SK-N-SH (cell line): ENCODE data around the gene PCNX4. TPM values are rescaled to one million over a fixed set of nuclear protein-coding genes. Genes with fewer than 3 reads are reported as not detected.

Experiments used
- CTCF ChIA-PET: fragments of 300-600, 350-600 bp; formaldehyde crosslinking; extraction: SDS; loops from one replicate; lab custom pipeline; 2021; lab: Yijun Ruan, JAX
- POLR2A ChIA-PET: fragments of 350-600 bp; sonication (Branson Sonifier 250); formaldehyde crosslinking; extraction: SDS; loops from one replicate; lab custom pipeline; 2020; ENCODE audit warnings: antibody characterized with exemption, inconsistent platforms; lab: Yijun Ruan, JAX
- DNase-seq: peaks from one replicate; pipeline ENCODE4 v3.0.0; 2012
- H2AFZ ChIP-seq: fragments of 200-600 bp; sonication (generic); 2 replicates; pipeline ENCODE4 v1.8.1; 2016; ENCODE audit warnings: antibody characterized with exemption, mild to moderate bottlenecking, low read depth
- H3F3A ChIP-seq: fragments of 200-600 bp; sonication (generic); replicated peaks from 2 replicates; pipeline ENCODE3; 2016; ENCODE audit warnings: antibody characterized with exemption, mild to moderate bottlenecking; ENCODE audit not compliant: insufficient read depth
- H3K27ac ChIP-seq, 2 experiments: fragments of 200-500 bp in 1 of 2; fragments of 200-600 bp in 1 of 2; sonication (Bioruptor generic) in 1 of 2; sonication (generic), shearing (Covaris generic) in 1 of 2; 2 replicates each; pipeline versions ENCODE4 v1.5.1 to v1.6.1; 2014 to 2016; ENCODE audit warnings: low read depth in 2 of 2, inconsistent platforms in 1 of 2, low read length in 1 of 2, mild to moderate bottlenecking in 1 of 2, mixed read lengths in 1 of 2
- H3K27me3 ChIP-seq: fragments of 200-600 bp; sonication (generic), shearing (Covaris generic); 2 replicates; pipeline ENCODE4 v1.6.1; 2016; ENCODE audit warnings: mixed run types; ENCODE audit not compliant: insufficient read depth
- H3K36me3 ChIP-seq, 2 experiments: fragments of 200-500 bp in 1 of 2; fragments of 200-600 bp in 1 of 2; sonication (Bioruptor generic) in 1 of 2; sonication (generic) in 1 of 2; replicated peaks in 1 of 2; 2 replicates each; pipeline versions ENCODE3 to v1.5.1; 2014 to 2016; ENCODE audit warnings: low read length in 1 of 2, mild to moderate bottlenecking in 1 of 2; ENCODE audit not compliant: insufficient read depth in 2 of 2, control insufficient read depth in 1 of 2
- H3K4me1 ChIP-seq, 2 experiments: fragments of 200-500 bp in 1 of 2; fragments of 200-600 bp in 1 of 2; sonication (Bioruptor generic) in 1 of 2; sonication (generic), shearing (Covaris generic) in 1 of 2; 2 replicates each; pipeline versions ENCODE4 v1.5.1 to v1.6.1; 2014 to 2016; ENCODE audit warnings: low read depth in 1 of 2, low read length in 1 of 2, mixed run types in 1 of 2; ENCODE audit not compliant: insufficient read depth in 2 of 2, control insufficient read depth in 1 of 2
- H3K4me2 ChIP-seq: fragments of 200-600 bp; sonication (generic), shearing (Covaris generic); 2 replicates; pipeline ENCODE4 v1.6.1; 2017; ENCODE audit warnings: mixed run types
- H3K4me3 ChIP-seq, 2 experiments: fragments of 200-500 bp in 1 of 2; fragments of 200-600 bp in 1 of 2; sonication (Bioruptor generic) in 1 of 2; sonication (generic), shearing (Covaris generic) in 1 of 2; 2 replicates each; pipeline versions ENCODE4 v1.5.1 to v1.8.1; 2014 to 2016; ENCODE audit warnings: low read depth in 2 of 2, inconsistent platforms in 1 of 2, low read length in 1 of 2, mild to moderate bottlenecking in 1 of 2, mixed read lengths in 1 of 2, moderate library complexity in 1 of 2
- H3K79me2 ChIP-seq: fragments of 200-600 bp; sonication (generic); 2 replicates; pipeline ENCODE4 v1.8.1; 2017; ENCODE audit warnings: mild to moderate bottlenecking; ENCODE audit not compliant: insufficient read depth
- H3K9ac ChIP-seq: fragments of 200-600 bp; sonication (generic); 2 replicates; pipeline ENCODE4 v1.6.1; 2017; ENCODE audit warnings: mixed run types
- H3K9me2 ChIP-seq: fragments of 200-600 bp; sonication (generic); 2 replicates; pipeline ENCODE4 v1.6.1; 2017; ENCODE audit warnings: mixed run types
- H3K9me3 ChIP-seq: fragments of 200-600 bp; sonication (generic); 2 replicates; pipeline ENCODE4 v1.6.1; 2017; ENCODE audit warnings: mixed run types, mild to moderate bottlenecking, moderate library complexity
- H4K20me1 ChIP-seq: fragments of 200-600 bp; sonication (generic); 2 replicates; pipeline ENCODE4 v1.6.1; 2017; ENCODE audit warnings: mild to moderate bottlenecking, mixed run types; ENCODE audit not compliant: insufficient read depth
- CTCF ChIP-seq: fragments of 200-600 bp; sonication (generic); IDR thresholded peaks from 2 replicates; pipeline ENCODE4 v1.6.1; 2017; ENCODE audit warnings: antibody characterized with exemption, mild to moderate bottlenecking, moderate library complexity
- EP300 ChIP-seq, 2 experiments: IDR thresholded peaks; 2 replicates each; pipeline versions ENCODE4 v1.4.0 to v1.6.1; 2012; ENCODE audit warnings: borderline replicate concordance in 1 of 2, low read depth in 1 of 2, low read length in 1 of 2
- GATA2 ChIP-seq: sonication (generic); formaldehyde crosslinking; IDR thresholded peaks from 2 replicates; pipeline ENCODE4 v1.5.0; 2020; ENCODE audit warnings: mild to moderate bottlenecking, missing genetic modification reagents
- IRF3 ChIP-seq: fragments of 150-350 bp; IDR thresholded peaks from 2 replicates; pipeline ENCODE4 v1.6.1; 2016; ENCODE audit warnings: mild to moderate bottlenecking, low read depth, low read length
- MAX ChIP-seq: IDR thresholded peaks from 2 replicates; pipeline ENCODE4 v1.4.0; 2012; ENCODE audit warnings: low read depth
- MXI1 ChIP-seq: IDR thresholded peaks from 2 replicates; pipeline ENCODE4 v1.6.1; 2012; ENCODE audit warnings: mild to moderate bottlenecking, low read depth, low read length, improper control_type of control experiment
- NRF1 ChIP-seq: IDR thresholded peaks from 2 replicates; pipeline ENCODE4 v1.6.1; 2012; ENCODE audit warnings: low read depth, mild to moderate bottlenecking, low read length
- RAD21 ChIP-seq: IDR thresholded peaks from 2 replicates; pipeline ENCODE4 v1.6.1; 2012; ENCODE audit warnings: mild to moderate bottlenecking, low read length
- RFX5 ChIP-seq: IDR thresholded peaks from 2 replicates; pipeline ENCODE4 v1.6.1; 2012; ENCODE audit warnings: mild to moderate bottlenecking, improper control_type of control experiment, low read length
- SMC3 ChIP-seq: IDR thresholded peaks from 2 replicates; pipeline ENCODE4 v1.6.1; 2012; ENCODE audit warnings: low read depth, low read length, improper control_type of control experiment
- TCF12 ChIP-seq: IDR thresholded peaks from 2 replicates; pipeline ENCODE4 v1.4.0; 2012
- ZBTB33 ChIP-seq: IDR thresholded peaks from 2 replicates; pipeline ENCODE4 v1.4.0; 2012; ENCODE audit warnings: low read depth, borderline replicate concordance
- WGBS: methylation state at CpG from one replicate; pipeline ENCODE4 v1.1.6; 2017; ENCODE audit warnings: low lambda C conversion rate; 5-methylcytosine and 5-hydroxymethylcytosine counted together
- polyA plus RNA-seq, 3 experiments: library from polyadenylated mRNA; depleted of rRNA; stranded (reverse); fragments of >200 nt; gene quantifications; 2 replicates each; pipeline ENCODE4 v1.2.3, GENCODE V29; 2012

The PCNX4 gene
- polyA plus RNA-seq, 1 of the 3 experiments (the other 2 are of a cell fraction) = 21.1 TPM

- TF ChIP-seq CTCF (no peak), ZBTB33 (no peak), SMC3 (no peak)
Observed at GRCh38 chr14:60058087-60058486, 33.6 kb upstream of the PCNX4 start (continued).

- H3F3A ChIP-seq = no peaks in the 10 kb centered on the region
- H3K27ac ChIP-seq = no peak overlapping the region
- no peaks in the 10 kb centered on the region for H3K9me2 ChIP-seq
- WGBS = 69% methylated on average over 2 of the region's 2 CpGs
- H3K79me2 ChIP-seq = no peaks in the 10 kb centered on the region
- H2AFZ ChIP-seq = no peak overlapping the region
- H4K20me1 ChIP-seq = no peaks in the 10 kb centered on the region
- no peaks in the 10 kb centered on the region for H3K27me3 ChIP-seq
- H3K4me3 ChIP-seq = no peak overlapping the region
- POLR2A ChIA-PET = no interaction called here
- H3K9me3 ChIP-seq = no peaks in the 10 kb centered on the region; the same call in 1 of the 2 replicates
- no peaks in the 10 kb centered on the region for H3K4me1 ChIP-seq
- no peak for DNase-seq
- no peaks in the 10 kb centered on the region for H3K36me3 ChIP-seq
- no peak for TF ChIP-seq MAX
- no peak for TF ChIP-seq GATA2 (CRISPR knock-in tag)
- TF ChIP-seq IRF3 = no peak
- no peak for TF ChIP-seq RFX5
- TF ChIP-seq EP300 (IDR thresholded peaks at IDR 0.05; ENCODE audit: borderline replicate concordance in 1 of 2, low read depth in 1 of 2, low read length in 1 of 2) = no peak
- TF ChIP-seq, all 33 proteins: peak for 0
- Histone ChIP-seq H3K9ac (no peak overlapping the region), H3K4me2 (no peak overlapping the region)
- CTCF ChIA-PET = interaction anchor here (2.2 kb wide), 1 partner anchor 123 kb away, joined by 19 read pairs; no protein-coding TSS in a partner anchor
Observed at GRCh38 chr14:60061371-60061770, 30.4 kb upstream of the PCNX4 start.

- peak; percentile 20 for DNase-seq
- Histone ChIP-seq H3K4me3 (no peak overlapping the region; a peak in 1 of 4 replicates), H3K36me3 (no peaks in the 10 kb centered on the region), H3K4me1 (no peaks in the 10 kb centered on the region), H4K20me1 (no peaks in the 10 kb centered on the region), H3K9me3 (no peaks in the 10 kb centered on the region; the same call in 1 of the 2 replicates), H2AFZ (no peak overlapping the region; the same call in 1 of the 2 replicates), H3K27ac (no peak overlapping the region), H3K79me2 (no peaks in the 10 kb centered on the region), H3K4me2 (no peak overlapping the region), H3F3A (no peaks in the 10 kb centered on the region), H3K9ac (no peak overlapping the region), H3K9me2 (no peaks in the 10 kb centered on the region), H3K27me3 (no peaks in the 10 kb centered on the region)
- CTCF ChIA-PET = interaction anchor here (0.6 to 6.4 kb wide), 9 partner anchors 9 to 250 kb away, joined by 3 to 100 read pairs (median 3); no protein-coding TSS in a partner anchor
- peak; percentile 74 for TF ChIP-seq CTCF
- TF ChIP-seq MXI1 = no peak
- TF ChIP-seq RAD21 = peak; percentile 81
- TF ChIP-seq NRF1 = no peak
- TF ChIP-seq TCF12 = no peak
- no peak for TF ChIP-seq RFX5
- TF ChIP-seq SMC3 = peak; percentile 63
- no peak for TF ChIP-seq MAX
- POLR2A ChIA-PET = no interaction called here
Observed at GRCh38 chr14:60064491-60065072, 27.1 kb upstream of the PCNX4 start.
